ENCODE data around the gene NECTIN1. TPM values are rescaled to one million over a fixed set of nuclear protein-coding genes. Genes with fewer than 3 reads are reported as not detected.

The NECTIN1 gene, protein sequence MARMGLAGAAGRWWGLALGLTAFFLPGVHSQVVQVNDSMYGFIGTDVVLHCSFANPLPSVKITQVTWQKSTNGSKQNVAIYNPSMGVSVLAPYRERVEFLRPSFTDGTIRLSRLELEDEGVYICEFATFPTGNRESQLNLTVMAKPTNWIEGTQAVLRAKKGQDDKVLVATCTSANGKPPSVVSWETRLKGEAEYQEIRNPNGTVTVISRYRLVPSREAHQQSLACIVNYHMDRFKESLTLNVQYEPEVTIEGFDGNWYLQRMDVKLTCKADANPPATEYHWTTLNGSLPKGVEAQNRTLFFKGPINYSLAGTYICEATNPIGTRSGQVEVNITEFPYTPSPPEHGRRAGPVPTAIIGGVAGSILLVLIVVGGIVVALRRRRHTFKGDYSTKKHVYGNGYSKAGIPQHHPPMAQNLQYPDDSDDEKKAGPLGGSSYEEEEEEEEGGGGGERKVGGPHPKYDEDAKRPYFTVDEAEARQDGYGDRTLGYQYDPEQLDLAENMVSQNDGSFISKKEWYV
- total RNA-seq, result 35.6 TPM

DNA sequence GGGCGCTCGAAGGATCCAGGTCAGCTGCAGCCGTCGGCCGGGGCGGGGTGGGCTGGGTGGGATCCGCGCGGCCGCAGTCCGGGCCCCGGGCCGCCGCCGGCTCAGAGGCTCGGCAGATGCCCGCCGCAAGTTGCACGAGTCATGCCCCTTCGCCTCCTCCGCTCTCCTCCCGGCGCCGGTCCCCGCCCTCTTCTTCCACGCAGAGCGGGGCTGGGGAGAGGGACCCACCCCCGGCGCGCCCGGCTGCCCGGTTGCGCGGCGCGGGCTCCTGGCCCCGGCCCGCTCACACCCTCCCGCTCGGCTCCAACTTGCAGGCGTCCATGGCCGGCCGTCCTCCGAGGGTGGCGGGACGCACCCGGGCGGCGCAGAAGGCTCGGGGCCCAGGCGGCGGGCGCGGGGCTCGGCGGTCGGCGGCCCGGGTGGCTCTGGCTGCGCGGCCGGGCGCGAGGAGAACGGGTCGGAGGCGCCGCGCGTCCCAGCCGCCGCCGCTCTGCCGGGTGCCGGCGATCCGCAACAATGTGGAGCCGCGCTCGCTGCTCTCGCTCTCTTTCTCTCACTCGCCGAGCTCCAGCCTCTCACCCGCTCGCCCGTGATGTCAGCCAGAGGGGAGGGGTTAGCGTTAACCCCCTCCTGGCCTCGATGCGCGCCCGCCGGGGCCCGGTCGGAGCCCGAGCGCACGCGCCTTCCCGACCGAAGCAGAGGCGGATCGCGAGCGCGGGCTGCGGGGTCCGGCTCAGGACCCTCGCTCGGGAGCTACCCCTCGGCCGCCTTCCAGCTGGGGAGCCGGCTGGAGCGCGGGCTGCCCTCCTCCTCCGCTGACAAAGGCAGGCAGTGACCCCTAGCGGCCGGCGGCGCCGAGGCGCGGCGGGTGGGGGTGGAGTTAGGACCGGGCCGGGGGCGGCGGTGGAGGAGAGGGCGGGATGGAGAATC is at the start of gene NECTIN1:
Gene NECTIN1, minus strand, starts transcription at position 550 of the 930 bp plus-strand sequence. CDS start 647 bp downstream, outside the sequence.

Measured in camera-type eye (tissue), 1 donor.